Islet of Langerhans (tissue), 1 donor: ENCODE results near the gene POLR3H.

Source experiments
- FAIRE-seq: peaks from one replicate; lab custom pipeline; 2011; peaks lifted over from hg19 to GRCh38; lab: Jason Lieb, UNC

The POLR3H gene

DNA sequence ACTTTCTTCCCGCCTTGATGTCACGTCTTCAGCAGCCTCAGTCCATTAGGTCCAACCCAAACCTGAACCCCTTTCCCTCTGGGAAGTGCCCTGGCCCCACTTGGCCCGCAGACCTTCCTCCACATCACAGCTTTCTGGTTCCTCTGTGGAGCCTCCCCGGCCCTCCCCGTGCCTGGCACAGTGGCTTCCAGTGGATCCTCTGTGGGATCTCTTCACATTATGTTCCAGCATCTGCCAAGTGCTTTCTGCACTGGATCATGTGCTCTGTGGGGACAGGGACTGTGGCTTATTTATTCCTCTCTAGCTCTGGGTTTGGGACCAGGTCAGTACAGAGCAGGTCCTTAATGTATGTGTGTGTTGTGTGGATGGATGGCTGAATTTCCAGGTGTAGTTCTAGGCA, 30.9 kb downstream of the POLR3H start:
- FAIRE-seq, result no peak

DNA sequence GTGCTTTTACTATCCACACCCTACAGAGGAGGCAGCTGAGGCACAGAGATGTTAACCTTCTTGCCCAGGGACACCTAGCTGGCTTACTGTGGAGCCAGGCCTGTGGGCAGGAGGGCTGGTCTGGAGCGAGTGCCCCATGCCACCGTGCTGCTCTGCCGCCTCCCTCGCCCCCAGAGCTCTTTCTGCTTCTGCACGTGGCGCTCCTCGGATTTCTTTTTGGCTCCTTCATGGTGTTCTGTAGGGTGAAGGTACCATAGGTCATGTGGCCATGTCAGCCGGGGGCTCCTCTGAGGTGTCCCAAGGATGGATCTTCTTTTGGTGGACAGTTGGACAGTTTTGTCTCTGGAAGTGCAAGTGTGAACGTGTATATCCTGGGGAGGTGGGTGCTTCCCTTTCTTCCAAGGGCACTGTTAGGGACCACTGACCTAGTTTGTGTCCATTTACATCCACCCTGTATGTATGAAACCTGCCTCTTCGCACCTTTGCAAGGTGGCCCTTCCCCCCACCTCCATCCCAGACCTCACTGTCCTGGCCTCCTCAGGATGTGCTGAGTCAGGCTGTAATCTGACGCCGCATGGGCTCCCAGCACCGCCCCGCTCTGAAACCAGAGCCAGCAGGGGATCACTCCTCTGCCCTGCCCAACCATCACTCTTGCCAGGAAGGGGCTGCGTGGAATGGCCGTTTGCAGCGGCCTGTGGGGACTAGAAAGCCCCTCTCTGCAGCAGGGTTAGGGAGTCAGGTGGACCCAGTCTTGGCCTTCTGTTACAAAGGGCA, 31.7 kb downstream of the POLR3H start:
- FAIRE-seq, result no peak

GRCh38 chr22:41511521-41511968, 32.7 kb downstream of the POLR3H start:
- no peak for FAIRE-seq

DNA sequence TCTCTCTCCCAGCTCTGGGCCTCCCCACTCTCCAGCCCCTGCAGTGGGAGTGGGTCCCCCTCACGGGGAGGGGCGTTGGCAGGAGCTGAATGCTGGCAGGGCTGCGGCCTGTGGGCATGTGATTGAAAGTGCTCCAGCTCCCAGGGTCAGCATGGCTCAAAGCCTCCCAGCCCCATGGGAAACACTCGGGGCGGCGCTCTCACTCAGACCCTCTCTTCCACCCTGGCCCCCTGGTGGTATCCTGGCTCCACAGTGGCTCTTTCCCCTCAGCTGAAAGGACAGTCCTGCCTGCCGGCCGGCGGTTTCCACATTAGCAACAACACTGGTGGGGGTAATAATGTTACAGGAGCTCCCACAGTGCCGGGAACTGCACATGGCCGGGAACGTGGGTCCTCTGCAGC, 35.5 kb downstream of the POLR3H start:
- FAIRE-seq, result no peak

GRCh38 chr22:41507330-41508063, 36.8 kb downstream of the POLR3H start:
- FAIRE-seq, result no peak

DNA sequence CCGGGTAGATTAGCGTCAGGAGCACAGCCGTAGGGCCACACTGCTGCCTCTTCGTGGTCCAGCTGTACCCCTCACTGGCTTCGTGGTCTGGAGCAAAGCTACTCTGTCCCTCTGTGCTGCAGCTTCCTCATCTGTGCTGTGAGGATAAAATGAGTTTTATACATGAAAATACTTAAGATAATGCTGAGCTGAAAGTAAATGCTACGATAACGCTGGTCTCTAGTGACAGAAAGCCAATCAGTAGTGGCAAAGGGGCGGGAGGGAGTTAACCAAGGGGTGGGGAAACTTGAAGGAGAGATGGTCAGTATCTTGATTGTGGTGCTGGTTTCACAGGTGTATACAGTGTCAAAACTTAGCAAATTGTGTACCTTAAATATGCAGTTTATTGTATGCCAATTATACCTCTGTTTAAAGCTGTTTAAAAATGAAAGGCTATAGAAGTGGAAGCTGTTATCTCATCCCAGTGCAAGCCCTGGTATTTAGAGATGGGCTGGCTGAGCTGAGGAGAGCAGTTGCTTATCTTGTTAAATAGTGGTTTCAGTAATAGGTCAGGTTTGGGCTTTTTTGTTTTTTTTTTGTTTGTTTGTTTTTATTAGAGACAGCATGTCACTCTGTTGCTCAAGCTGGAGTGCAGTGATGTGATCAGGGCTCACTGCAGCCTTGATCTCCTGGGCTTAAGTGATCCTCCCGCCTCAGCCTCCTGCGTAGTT, 38.6 kb downstream of the POLR3H start:
- FAIRE-seq, result no peak

DNA sequence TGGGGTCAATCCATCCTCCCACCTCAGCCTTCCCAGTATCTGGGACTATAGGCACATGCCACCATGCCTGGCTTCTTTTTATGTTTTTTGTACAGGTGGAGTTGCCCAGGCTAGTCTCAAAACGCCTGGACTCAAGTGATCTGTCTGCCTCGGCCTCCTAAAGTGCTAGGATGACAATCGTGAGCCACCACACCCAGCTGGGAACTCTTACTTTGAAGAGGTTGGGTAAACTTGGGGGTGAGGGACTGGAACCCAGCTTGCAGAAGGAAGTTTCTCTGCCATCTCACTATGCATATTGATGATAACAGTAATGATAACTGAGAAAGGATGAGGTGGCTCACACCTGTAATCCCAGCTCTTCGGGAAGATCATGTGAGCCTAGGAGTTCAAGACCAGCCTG, 39.5 kb downstream of the POLR3H start:
- FAIRE-seq, result no peak

DNA sequence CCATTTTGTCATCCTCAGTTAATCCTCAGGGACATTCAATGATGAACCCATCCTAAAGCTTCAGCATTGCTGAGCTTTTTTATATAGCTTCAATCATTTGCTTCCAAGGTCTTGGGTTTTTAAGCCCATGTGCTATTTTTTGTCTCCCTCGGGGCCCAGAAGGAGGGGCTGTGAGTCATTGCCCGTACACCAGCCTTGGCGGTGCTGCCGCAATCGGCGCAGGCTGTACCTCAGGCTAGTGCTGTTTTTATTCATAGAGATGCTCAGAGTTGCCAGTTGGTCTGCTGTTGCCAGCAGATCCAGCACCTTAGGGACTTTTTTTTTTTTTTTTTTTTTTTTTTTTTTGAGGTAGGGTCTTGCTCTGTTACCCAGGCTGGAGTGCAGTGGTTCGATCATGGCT, 39.9 kb downstream of the POLR3H start:
- no peak for FAIRE-seq

DNA sequence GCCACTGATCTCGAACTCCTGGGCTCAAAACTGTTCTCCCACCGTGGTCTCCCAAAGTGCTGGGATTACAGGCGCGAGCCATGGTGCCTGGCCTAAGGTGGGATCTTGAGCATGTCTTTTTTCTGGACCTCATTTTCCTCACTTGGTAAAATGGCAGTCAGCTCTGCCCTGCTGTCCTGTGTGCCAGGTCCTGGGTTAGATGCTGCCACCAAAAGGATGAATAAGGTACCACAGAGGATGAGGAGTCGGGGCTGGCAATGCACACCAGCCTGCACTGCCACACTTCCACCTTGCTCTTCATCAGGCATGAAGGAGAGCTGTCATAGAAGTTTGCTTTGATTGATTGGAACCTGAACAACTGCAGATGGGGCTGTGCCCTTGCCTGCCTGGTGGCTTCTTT, 43.1 kb downstream of the POLR3H start:
- no peak for FAIRE-seq

DNA sequence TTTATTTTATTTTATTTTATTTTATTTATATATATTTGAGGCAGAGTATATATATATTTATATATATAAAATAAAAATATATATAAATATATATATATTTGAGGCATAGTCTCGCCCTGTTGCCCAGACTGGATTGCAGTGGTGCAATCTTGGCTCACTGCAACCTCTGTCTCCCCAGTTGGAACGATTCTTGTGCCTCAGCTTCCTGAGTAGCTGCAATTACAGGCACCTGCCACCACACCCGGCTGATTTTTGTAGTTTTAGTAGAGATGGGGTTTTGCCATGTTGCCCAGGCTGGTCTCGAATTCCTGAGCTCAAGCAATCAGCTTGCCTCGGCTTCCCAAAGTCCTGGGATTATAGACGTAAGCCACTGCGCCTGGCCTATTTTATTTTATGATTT, 44.0 kb downstream of the POLR3H start:
- no peak for FAIRE-seq

- FAIRE-seq, result no peak
These were observed 44.5 kb downstream of the POLR3H start for GRCh38 chr22:41499624-41500280.

DNA sequence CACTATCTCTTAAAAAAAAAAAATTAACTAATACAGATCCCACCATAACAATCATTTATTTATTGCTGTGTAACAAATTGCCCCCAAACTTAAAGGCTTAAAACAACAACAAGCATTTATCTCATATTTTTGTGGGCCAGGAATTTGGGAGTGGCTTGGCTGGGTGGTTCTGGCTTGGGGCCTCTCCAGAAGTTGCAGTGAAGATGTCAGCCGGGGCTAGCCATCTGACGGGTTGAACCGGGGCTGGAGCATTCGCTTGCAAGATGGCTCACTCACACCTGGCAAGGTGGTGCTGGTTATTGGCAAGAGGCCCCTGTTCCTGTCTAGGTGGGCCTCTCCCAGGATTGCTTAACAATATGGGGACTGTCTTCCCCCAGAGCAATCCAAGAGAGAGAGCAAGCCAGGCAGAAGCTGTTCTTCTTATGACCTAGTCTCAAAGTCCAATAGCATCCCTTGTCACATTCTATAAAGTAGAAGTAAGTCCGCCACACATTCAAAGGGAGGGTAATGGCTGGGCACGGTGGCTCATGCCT, 45.9 kb downstream of the POLR3H start:
- no peak for FAIRE-seq

GRCh38 chr22:41491374-41492100, 52.7 kb downstream of the POLR3H start:
- no peak for FAIRE-seq

DNA sequence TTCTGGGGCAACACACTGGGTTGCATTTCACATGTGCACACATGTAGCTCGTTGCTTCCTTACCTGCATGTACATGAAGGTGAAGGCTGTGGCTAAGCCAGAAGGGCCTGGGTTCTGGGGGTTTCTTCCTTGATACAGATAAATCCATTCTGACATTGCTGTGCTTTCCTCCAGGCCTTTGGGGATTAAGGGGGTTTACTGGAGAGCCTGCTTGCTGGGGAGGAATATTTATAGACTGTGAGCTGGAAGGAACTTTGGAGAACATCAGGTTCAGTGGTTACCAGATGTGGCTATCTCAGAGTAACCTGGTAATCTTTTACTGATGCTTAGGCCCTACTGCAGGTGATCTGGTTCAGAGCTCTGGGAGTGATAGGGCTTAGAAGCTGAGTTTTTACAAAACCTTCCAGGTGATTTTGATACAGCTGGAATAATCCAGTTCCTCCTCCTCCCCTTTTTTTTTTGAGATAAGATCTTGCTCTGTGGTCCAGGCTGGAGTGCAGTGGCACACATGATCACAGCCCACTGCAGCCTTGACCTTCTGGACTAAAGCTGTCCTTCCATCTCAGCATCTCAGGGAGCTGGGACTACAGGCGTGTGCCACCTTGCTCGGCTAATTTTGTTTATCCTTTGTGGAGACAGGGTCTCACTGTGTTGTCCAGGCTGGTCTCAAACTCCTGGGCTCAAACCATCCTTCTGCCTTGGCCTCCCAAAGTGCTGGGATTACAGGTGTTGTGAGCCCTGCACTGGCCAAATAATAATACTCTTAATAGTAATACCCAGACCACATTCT, 55.5 kb downstream of the POLR3H start:
- FAIRE-seq, result no peak

DNA sequence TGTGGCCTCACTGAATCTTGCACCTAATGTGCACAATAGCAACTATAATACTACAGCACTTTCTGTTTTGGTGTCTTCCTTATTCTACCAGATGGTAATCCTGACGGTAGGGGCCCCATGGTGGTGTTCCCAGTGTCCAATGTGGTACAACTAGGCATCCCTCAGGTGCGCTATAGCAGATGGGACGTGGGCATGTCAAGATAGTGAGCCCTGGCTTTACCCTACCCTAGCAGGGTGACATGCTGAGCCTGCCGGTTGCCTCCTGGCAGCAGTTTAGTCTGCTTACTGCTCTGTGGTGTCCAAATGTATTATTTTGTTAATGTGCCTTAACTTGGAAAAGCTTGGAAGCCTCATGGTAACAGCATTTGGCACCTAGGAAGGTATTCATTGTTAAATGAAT, 56.2 kb downstream of the POLR3H start:
- FAIRE-seq, result no peak

GRCh38 chr22:41487037-41487935, 57.0 kb downstream of the POLR3H start:
- no peak for FAIRE-seq

- no peak for FAIRE-seq
These were observed 59.2 kb downstream of the POLR3H start for GRCh38 chr22:41485033-41485432.

DNA sequence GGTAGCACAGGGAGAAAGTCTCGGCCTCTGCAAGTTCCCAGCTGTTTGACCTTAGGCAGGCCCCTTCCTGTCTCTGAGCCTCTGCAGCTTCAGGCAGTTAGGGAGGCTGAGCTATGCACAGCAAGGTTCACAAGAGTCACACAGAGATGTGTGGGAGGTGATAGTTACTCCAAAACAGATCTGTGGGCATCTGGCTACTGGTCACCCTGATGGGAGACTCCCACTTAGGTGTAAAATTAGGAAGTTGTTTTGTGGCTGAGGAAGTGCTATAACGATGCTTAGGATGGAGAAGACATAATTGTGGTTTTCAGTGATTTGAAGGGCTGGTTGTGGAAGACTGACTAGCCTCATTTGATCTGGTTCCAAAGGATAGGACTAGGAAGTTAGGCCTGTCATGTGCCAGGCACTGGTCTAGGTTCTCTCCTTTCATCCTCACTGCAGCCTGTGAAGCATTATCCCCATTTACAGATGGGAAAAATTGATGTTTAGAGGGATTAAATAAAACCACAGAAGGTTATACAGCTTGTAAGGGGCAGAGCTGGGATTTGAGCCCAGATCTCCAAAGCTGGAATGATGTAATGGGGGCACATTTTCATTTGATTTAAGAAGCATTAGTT, 61.8 kb downstream of the POLR3H start:
- no peak for FAIRE-seq

GRCh38 chr22:41481925-41482318, 62.3 kb downstream of the POLR3H start:
- no peak for FAIRE-seq
